Ecto neural progenitor cell (in vitro differentiated cells): Measurements from ENCODE around the gene ALDH1B1.

Source experiments
- DNase-seq: peaks from one replicate; pipeline ENCODE4 v3.0.0-alpha.2; 2018; ENCODE audit warnings: low spot score

Gene ALDH1B1

DNA sequence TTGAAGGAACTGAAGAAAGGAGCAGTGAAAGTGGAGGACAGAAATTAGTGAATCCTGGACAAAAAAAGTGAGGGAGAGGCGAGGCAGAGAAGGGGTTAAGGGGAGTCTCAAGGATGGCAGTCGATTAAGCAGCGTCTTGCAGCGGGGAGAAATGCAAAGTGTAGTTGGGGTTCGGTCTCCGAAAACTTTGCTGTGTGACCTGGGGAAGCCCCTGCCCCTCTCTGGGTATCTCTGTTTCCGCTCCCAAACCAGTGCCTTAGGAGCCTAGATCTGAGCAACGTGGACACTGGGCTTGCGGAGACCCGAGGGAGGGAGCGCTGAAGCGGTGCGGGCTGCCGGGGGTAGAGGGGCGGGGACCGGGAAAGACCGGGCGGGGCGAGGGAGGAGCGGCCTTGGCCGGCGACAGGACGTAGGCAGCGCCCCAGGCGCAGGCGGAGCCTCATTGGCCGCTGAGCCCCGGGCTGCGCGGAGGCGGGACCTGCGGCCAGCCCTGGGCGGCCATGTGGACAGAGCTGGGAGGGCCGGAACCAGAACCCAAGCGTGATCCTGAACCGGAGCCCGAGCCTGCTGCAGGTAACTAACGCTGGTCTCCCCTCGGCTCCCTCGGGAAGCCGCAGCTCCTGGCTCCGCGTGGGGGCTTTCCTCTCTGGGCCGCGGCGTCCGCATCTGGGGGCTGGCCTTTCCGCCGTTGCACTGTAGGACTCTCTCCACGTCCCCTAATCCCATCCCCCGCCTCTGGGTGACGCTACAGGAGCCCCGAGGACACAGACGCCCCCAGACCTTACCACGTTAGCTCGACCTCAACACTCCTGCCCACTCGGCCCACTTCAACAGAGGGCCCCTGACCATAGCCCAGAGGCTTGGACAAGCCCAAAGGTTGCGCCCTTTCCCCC, at the start of gene ALDH1B1:
Gene ALDH1B1 (plus strand): TSS at position 468 of the 893 bp plus-strand sequence. CDS start 3,047 bp downstream, outside the sequence.
- DNase-seq, result peak; percentile 92

DNA sequence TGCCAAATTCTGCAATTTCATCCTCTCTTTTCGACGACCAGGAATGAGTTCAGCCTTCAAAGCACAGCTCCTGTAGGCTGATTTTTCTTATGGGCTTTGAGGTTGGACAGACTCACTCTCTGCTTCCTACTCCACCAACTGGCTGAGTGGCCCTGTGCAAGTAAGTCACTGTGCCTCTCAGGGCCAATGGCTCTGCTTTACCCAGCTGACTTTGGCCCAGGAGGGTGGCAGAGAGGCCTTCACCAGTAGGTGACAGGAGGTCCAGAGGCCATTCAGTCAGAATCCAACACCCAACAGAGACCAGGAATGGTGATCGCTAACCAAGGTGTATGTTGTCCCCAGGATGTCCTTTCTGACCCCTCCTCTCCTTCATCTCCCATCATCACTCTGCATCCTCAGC, 49.5 kb upstream of the ALDH1B1 start:
- DNase-seq, result no peak

DNA sequence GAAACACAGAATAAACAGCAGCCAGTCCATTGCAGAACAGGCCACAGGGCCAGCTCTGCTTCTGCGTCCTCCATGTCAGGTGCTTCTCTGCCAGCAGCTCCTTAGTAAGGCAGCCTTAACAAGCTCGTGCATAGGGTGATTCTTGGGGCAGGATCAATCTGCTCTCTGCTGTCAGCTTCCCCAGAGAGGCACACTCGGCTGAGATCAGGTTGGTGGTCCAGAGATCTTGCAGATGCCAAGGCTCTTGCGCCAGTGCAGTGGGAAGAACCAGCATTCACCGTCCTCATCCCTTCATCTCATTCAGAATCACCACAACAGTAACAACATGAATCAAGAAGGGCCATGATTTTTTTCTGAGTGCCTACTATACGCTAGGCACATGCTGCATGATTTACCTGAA, 49.0 kb upstream of the ALDH1B1 start:
- DNase-seq, result no peak

DNA sequence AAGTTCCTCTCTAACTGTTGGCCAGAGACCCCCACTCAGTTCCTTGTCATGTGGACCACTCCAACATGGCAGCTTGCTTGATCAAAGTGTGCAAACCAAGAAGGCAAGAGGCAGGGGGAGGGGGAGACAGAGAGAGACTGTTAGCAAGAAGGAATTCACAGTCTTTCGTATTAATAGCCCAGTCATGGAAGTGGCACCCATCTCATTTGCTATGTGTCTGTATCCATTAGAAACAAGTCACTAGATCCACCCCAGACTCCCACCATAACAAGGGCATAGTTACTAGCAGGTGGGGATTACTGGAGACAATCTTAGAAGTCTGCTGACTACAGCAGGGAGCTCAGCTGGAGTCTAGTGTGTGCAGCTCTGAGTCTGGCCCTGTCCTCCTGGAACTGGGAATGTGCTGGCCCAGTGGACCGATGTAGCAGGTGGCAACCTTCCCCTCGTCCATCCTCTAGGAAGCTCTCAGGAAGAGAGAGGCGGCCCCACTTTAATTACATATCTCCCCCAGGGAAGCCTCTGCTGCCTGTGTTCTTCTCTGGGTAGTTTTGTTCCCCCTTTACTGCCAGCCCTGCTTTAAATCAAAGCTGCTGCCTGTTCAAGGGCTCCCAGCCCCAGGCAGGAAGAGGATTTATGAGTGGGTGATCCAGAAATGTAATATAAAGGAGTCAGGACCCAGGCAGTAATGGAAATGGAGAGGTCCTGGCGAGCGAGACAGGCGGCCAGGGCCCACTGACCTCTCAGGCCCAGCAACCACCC, 47.8 kb upstream of the ALDH1B1 start:
- DNase-seq, result no peak

DNA sequence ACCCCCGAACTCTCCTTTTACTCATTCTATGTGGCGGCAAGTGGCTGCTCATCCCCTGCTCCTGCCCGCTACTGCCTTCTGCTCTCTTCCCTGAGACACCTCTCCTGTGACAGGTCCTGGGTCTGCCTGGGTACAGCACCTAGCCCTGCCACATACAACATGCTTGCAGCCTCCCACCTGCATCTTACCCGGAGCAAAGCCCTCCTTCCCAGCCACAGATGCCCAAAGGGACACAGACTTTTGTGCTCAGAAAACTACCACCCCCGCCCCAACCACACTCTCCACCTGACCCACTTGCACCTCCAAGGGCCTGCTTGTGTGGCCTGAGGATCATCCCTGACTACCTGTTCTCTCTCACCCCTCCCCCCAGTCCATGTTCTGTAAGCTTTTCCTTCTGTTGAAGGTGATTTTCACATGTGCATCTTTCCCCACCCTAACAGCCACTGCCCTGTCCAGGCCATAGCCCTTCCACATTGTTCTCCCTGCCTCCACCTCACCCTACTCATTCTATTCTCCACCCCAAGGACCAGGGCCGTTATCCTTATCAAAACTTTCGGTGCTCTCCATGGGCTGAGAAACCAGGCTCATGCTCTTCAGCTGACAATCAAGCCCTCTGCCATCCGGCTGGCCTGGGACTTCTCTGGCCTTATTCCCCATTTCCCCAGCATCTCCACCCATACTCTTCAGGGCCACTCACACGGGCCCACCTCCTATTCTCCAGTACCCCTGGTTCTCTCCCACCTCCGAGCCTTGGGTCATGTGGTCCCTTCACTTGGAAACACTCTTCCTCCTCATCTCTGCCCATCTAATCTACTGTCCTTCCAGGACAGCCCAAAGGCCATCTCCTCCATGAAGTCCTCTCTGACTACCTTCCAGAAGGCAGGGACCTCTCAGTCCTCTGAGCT, 46.4 kb upstream of the ALDH1B1 start:
- no peak for DNase-seq

- peak; percentile 50 for DNase-seq
These were observed 45.7 kb upstream of the ALDH1B1 start for GRCh38 chr9:38346811-38347210.

DNA sequence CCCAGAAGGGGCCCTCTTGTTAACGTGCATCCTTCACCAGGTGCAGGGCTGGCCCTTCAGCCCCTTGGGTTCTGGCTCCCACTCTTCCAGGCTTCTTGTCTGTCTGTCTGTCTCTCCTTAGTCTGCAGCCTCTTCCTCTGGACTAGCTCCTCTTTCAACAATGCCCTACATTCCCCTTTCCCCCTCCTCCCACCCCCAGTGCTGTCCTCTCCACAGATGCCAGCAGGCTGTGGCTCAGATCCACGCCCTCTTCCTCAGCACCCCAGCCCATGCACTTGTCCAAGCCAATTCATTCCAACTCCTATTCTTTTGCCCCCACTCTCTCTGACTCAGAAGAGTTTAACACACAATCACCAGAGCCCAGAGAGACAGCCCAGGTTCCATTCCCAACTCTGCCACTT, 45.2 kb upstream of the ALDH1B1 start:
- DNase-seq, result no peak

DNA sequence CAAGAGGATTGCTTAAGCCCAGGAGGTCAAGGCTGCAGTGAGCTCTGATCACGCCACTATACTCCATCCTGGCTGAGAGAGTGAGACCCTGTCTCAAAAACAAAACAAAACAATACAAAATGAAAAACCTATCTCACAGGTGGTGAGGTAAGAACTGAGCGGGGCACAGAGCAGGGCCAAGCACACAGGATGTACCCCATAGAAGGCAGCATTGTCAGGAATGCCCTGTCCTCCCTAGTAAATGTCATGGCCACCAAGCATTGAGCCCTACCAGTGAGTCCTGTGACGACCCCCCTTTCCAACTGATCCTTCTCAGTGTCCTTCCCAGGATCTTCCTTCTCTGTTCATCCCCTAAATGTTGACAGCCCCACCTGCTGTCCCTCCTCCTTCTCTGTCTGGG, 44.6 kb upstream of the ALDH1B1 start:
- DNase-seq, result no peak

DNA sequence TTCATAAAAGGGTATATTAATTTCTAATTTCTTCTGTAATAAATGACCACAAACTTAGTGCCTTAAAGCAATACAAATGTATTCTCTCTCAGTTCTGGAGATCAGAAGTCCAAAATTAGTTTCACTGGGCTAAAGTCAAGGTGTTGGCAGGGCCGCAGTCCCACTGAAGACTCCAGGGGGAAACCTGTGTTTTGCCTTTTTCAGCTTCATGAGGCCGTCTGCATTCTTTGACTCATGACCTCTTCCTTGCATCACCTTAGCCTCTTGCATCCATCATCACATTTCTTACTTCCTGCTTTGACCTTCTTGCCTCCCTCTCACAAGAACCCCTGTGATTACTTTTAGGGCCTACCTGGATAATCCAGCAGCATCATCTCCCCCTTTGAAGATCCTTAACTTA, 42.0 kb upstream of the ALDH1B1 start:
- no peak for DNase-seq

DNA sequence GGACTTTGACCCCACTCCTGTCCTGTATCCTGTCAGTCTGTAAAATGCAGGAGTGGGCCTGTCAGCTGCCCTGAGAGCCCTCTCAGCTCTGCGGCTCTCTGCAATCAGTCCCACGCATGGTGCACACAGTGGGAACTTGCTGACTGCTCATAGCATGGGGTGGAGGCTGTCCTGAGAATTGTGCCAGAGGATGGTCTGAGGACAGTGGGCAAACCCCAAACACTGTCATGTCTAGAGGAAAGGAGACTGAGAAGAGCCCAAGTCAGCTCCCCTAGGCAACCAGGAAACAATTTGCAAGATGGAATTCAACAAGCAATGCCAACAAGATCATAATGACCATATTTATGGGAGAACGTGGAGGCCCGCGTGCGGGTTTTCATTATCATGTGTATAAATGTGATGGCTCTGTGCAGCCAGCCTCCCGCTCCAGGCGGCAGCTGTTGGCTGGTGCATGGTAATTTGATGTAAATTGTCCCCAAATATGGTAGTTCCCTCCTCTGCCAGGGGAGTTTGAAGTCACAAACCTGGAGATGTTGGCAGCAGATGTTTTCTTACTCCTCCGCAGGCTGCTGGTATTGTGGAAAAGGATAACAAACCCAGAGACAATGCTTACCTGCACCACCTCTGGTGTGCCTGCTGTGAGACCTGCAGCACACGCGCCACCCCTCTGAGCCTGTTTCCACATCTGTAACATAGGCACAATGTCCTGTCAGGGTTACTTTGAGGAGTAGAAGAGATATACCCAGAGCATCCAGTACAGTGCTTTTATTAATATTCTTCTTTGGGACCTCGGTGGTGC, 39.8 kb upstream of the ALDH1B1 start:
- no peak for DNase-seq

GRCh38 chr9:38355115-38355514, 37.4 kb upstream of the ALDH1B1 start:
- no peak for DNase-seq

GRCh38 chr9:38355517-38356120, 36.9 kb upstream of the ALDH1B1 start:
- no peak for DNase-seq

DNA sequence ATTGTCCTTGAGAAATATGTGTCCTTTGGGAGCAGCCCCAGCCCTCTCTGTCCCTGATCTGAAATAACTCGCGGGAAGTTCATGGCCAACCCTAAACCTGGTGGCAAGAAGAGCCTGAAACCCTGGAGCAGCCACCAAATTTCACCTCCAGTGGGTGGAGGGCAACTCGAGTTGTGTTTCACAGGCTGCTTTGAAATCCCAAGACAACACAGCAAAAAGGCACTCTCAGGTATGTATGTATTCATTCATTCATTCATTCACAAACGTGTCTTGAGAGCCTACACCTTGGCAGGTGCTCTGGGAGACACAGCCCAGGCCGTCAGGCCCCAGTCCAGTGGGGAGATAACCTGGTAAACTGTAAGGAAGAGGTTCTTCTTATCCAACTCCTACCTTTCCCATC, 35.7 kb upstream of the ALDH1B1 start:
- no peak for DNase-seq

GRCh38 chr9:38357350-38358114, 35.0 kb upstream of the ALDH1B1 start:
- no peak for DNase-seq

DNA sequence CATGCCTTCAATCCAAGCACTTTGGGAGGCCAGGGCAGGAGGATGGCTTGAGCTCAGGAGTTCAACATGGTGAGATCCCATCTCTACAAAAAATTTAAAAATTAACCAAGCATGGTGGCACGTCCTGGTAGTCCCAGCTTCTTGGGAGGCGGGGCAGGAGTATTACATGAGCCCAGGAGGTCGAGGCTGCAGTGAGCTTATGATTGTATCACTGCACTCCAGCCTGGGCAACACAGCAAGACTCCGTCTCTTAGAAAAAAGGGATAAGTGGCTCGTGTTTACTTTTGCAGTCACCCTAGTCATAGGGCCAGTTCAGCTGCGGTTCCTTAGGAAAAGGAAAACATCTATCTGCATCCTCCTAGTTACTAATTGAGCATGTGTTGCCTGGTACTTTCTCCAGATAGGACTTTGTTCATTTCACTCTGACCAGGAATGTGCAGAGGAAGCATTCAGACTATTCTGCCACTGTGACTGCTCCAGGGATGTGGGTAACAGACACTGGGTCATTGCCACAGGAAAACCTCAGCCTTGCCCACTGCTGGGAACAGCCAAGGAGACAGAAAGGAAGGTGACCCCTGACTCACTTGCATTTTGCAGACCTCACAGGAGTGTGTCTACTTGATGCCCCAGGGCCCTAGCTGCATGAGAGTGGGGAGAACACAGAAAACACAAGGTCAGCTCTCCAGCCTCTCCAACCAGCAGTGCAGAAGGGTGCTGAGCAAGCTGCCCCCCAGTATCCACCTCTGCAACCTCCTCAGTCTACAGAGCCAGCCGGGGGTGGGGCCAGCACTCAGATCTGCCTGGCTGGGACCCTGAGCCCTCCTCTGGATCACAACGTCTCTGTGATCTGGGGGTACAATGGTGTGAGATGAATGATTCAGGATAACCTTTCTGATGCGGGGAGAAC, 33.9 kb upstream of the ALDH1B1 start:
- DNase-seq, result no peak

DNA sequence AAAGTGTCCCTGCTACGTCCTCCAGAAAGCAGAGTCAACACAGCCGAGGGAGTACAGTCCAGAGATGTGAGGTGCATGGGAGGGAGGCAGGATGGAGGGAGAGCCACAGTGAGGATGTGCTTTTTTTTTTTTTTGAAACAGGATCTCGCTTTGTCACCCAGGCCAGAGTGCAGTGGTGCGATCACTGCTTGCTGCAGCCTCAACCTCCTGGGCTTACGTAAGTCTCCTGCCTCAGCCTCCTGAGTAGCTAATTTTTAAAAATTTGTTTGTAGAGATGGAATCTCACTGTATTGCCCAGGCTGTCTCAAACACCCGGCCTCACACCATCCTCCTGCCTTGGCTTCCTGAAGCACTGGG, 33.2 kb upstream of the ALDH1B1 start:
- no peak for DNase-seq

- no peak for DNase-seq
These were observed 32.7 kb upstream of the ALDH1B1 start for GRCh38 chr9:38359689-38360385.

- no peak for DNase-seq
These were observed 31.5 kb upstream of the ALDH1B1 start for GRCh38 chr9:38360839-38361472.
